HepG2 (cell line): ENCODE results near the gene DNAL4. TPM values are rescaled to one million over a fixed set of nuclear protein-coding genes. Genes with fewer than 3 reads are reported as not detected.
A peak's percentile ranks its signal among the peaks of the same experiment; 100 is the strongest.

Source experiments
- ATAC-seq: fragments of 200-7000 bp; cut with Tn5 transposase; 3 replicates; pipeline ENCODE4 v1.9.1; 2020; ENCODE audit warnings: mild to moderate bottlenecking, moderate library complexity
- Bru-seq: library from RNA; stranded (reverse); fragments of 400-500 nt; gene quantifications from one replicate; lab custom pipeline; 2021; lab: Mats Ljungman, UMichigan
- BruChase-seq, 2 experiments: library from RNA; stranded (reverse); fragments of 400-500 nt; gene quantifications; one replicate each; lab custom pipeline; 2021; lab: Mats Ljungman, UMichigan
- BruUV-seq: library from RNA; stranded (reverse); fragments of 400-500 nt; replicated peaks from 2 replicates; lab custom pipeline; 2021; lab: Mats Ljungman, UMichigan
- CTCF ChIA-PET: fragments of 300-600 bp; formaldehyde crosslinking; extraction: SDS; loops from one replicate; lab custom pipeline; 2021; ENCODE audit warnings: low total read pairs, inconsistent platforms, low intra/inter-chr PET ratio; lab: Yijun Ruan, JAX
- POLR2A ChIA-PET: fragments of 350-600 bp; sonication (Branson Sonifier 250); formaldehyde crosslinking; loops from one replicate; lab custom pipeline; 2020; ENCODE audit warnings: antibody characterized with exemption, inconsistent platforms; lab: Yijun Ruan, JAX
- DNase-seq: peaks from one replicate; pipeline ENCODE4 v3.0.0-alpha.2; 2015; ENCODE audit warnings: low spot score
- FAIRE-seq: peaks from 3 replicates; lab custom pipeline; 2011; peaks lifted over from hg19 to GRCh38; lab: Jason Lieb, UNC
- H2AFZ ChIP-seq: one replicate; pipeline ENCODE4 v1.6.1; 2011; ENCODE audit warnings: low read length, inconsistent platforms
- H3K27ac ChIP-seq: fragments of 300-600 bp; 3 replicates; pipeline ENCODE4 v1.8.0; 2011; ENCODE audit warnings: mixed run types, mild to moderate bottlenecking, mixed read lengths, low read length, inconsistent platforms; ENCODE audit not compliant: insufficient read depth; ENCODE audit errors: extremely low read length
- H3K27me3 ChIP-seq, 2 experiments: fragments of 200-600 bp in 1 of 2; 2 replicates in 1 of 2; 3 replicates in 1 of 2; pipeline versions ENCODE4 v1.6.0 to v1.8.0; 2011; ENCODE audit warnings: low read length in 2 of 2, mild to moderate bottlenecking in 2 of 2, moderate library complexity in 2 of 2, inconsistent platforms in 1 of 2; ENCODE audit not compliant: insufficient read depth in 2 of 2, control insufficient read depth in 1 of 2
- H3K36me3 ChIP-seq, 2 experiments: fragments of 200-600 bp in 1 of 2; replicated peaks in 1 of 2; 2 replicates in 1 of 2; 3 replicates in 1 of 2; pipeline versions ENCODE4 v1.5.1 to v1.8.0; 2011; ENCODE audit warnings: low read length in 2 of 2, inconsistent platforms in 1 of 2; ENCODE audit not compliant: insufficient read depth in 2 of 2, control insufficient read depth in 1 of 2
- H3K4me1 ChIP-seq: 2 replicates; pipeline ENCODE4 v1.5.1; 2012; ENCODE audit warnings: low read length, inconsistent platforms; ENCODE audit not compliant: insufficient read depth
- H3K4me2 ChIP-seq: 2 replicates; pipeline ENCODE4 v1.6.0; 2011; ENCODE audit warnings: low read depth, low read length, inconsistent platforms
- H3K4me3 ChIP-seq, 3 experiments: fragments of 200-600 bp in 1 of 3; sonication (generic), shearing (Covaris generic) in 1 of 3; replicated peaks in 1 of 3; 2 replicates each; pipeline ENCODE4 v1.5.1; 2011 to 2016; ENCODE audit warnings: low read length in 3 of 3, inconsistent platforms in 2 of 3, low read depth in 2 of 3, mild to moderate bottlenecking in 2 of 3, control low read depth in 1 of 3, mixed read lengths in 1 of 3; ENCODE audit not compliant: insufficient read depth in 1 of 3
- H3K79me2 ChIP-seq: one replicate; pipeline ENCODE4 v1.6.1; 2011; ENCODE audit warnings: low read length, inconsistent platforms; ENCODE audit not compliant: insufficient read depth
- H3K9ac ChIP-seq: 2 replicates; pipeline ENCODE4 v1.6.0; 2011; ENCODE audit warnings: mild to moderate bottlenecking, low read depth, low read length, inconsistent platforms; ENCODE audit not compliant: insufficient read depth
- H3K9me3 ChIP-seq: 2 replicates; pipeline ENCODE4 v1.5.1; 2012; ENCODE audit warnings: mild to moderate bottlenecking, low read length
- H4K20me1 ChIP-seq: 2 replicates; pipeline ENCODE4 v1.6.0; 2011; ENCODE audit warnings: inconsistent platforms, mild to moderate bottlenecking, low read length, moderate library complexity; ENCODE audit not compliant: insufficient read depth
- FOXK1 ChIP-seq: sonication (generic); formaldehyde crosslinking; IDR thresholded peaks from 2 replicates; pipeline ENCODE4 v1.4.0; 2020; ENCODE audit warnings: low read depth, missing genetic modification reagents, borderline replicate concordance
- HNF4G ChIP-seq, 2 experiments: sonication (generic) in 1 of 2; formaldehyde crosslinking in 1 of 2; IDR thresholded peaks; 2 replicates each; pipeline versions ENCODE4 v1.4.0 to v1.6.1; 2011 to 2020; ENCODE audit warnings: borderline replicate concordance in 2 of 2, low read depth in 2 of 2, mild to moderate bottlenecking in 2 of 2, low read length in 1 of 2, missing genetic modification reagents in 1 of 2, moderate library complexity in 1 of 2
- KAT7 ChIP-seq: IDR thresholded peaks from 2 replicates; pipeline ENCODE4 v1.6.1; 2018; ENCODE audit warnings: borderline replicate concordance, missing compliant biosample characterization
- MED13 ChIP-seq: sonication (generic); formaldehyde crosslinking; IDR thresholded peaks from 2 replicates; pipeline ENCODE4 v1.5.0; 2020; ENCODE audit warnings: missing genetic modification reagents
- MXD3 ChIP-seq: IDR thresholded peaks from 2 replicates; pipeline ENCODE4 v1.6.1; 2016; ENCODE audit warnings: mild to moderate bottlenecking, missing biosample characterization, missing genetic modification reagents
- NR2C2 ChIP-seq: sonication (generic); formaldehyde crosslinking; IDR thresholded peaks from 2 replicates; pipeline ENCODE4 v1.4.0; 2020; ENCODE audit warnings: missing genetic modification reagents, mild to moderate bottlenecking, moderate library complexity, borderline replicate concordance
- POLR2G ChIP-seq: fragments of 200-400 bp; formaldehyde crosslinking; IDR thresholded peaks from 2 replicates; pipeline ENCODE4 v1.6.1; 2018; ENCODE audit warnings: mild to moderate bottlenecking, low read depth, low read length, moderate library complexity
- ZBED4 ChIP-seq: sonication (generic); formaldehyde crosslinking; IDR thresholded peaks from 2 replicates; pipeline ENCODE4 v1.4.0; 2020; ENCODE audit warnings: missing genetic modification reagents, borderline replicate concordance
- ZC3H13 ChIP-seq: sonication (generic); formaldehyde crosslinking; IDR thresholded peaks from 2 replicates; pipeline ENCODE4 v1.8.1; 2023; ENCODE audit warnings: mild to moderate bottlenecking, missing genetic modification reagents, moderate library complexity
- ZNF589 ChIP-seq: sonication (generic); formaldehyde crosslinking; conservative IDR thresholded peaks from 2 replicates; pipeline ENCODE4 v1.8.0; 2022; ENCODE audit warnings: mild to moderate bottlenecking, moderate library complexity, missing genetic modification reagents
- ZNF597 ChIP-seq: sonication (generic); formaldehyde crosslinking; IDR thresholded peaks from 2 replicates; pipeline ENCODE4 v1.5.0; 2020; ENCODE audit warnings: missing genetic modification reagents
- WGBS: methylation state at CpG from one replicate; pipeline ENCODE4 v1.1.6; 2017; ENCODE audit warnings: low lambda C conversion rate; 5-methylcytosine and 5-hydroxymethylcytosine counted together
- in situ Hi-C: cut with HindIII; loops from 2 replicates; pipeline ENCODE4 v1.10.0; 2017; ENCODE audit warnings: low pct_unique_long_range_greater_than_20kb; ENCODE audit not compliant: extremely low pct_ligation_motif_present
- intact Hi-C: fragments of 100-400 bp; cut with micrococcal nuclease; formaldehyde crosslinking; loops from one replicate; pipeline ENCODE4 v1.10.0; 2022; ENCODE audit not compliant: unreplicated experiment
- long read RNA-seq, 2 experiments: library from RNA in 1 of 2; library from polyadenylated mRNA in 1 of 2; stranded (forward) in 1 of 2; unstranded in 1 of 2; transcript quantifications; one replicate each; pipeline ENCODE4 v2.0.0, GENCODE V29; 2019 to 2022
- polyA minus RNA-seq, 3 experiments: library from RNA; depleted of rRNA, polyadenylated mRNA; stranded (reverse); fragments of >200 nt; gene quantifications; 2 replicates each; pipeline ENCODE4 v1.2.3, GENCODE V29; 2011; ENCODE audit warnings: low replicate concordance in 1 of 3
- polyA plus RNA-seq, 8 experiments: library from polyadenylated mRNA; depleted of rRNA in 3 of 8; stranded (reverse) in 7 of 8; unstranded in 1 of 8; fragments of >200 nt; fragmentation: Illumina TruSeq in 4 of 8; extraction: Trizol in 4 of 8; gene quantifications; 2 replicates each; pipeline versions ENCODE4 v1.2.1 to v1.2.3, GENCODE V29; 2011 to 2016; ENCODE audit warnings: low read depth in 4 of 8, missing spikeins in 1 of 8, mixed read lengths in 1 of 8; ENCODE audit not compliant: insufficient read depth in 1 of 8
- total RNA-seq, 5 experiments: library from RNA; depleted of rRNA; stranded (reverse); fragments of >200 nt; fragmentation: Illumina TruSeq; extraction: Trizol; gene quantifications; 2 replicates each; pipeline ENCODE4 v1.2.3, GENCODE V29; 2016; ENCODE audit warnings: low read depth in 1 of 5

Gene DNAL4
- total RNA-seq (2016; rRNA removed; fragmentation: Illumina TruSeq; extraction: Trizol) (8.0 and 8.8 TPM in 2 replicates), polyA plus RNA-seq (2011; rRNA removed) (9.0 and 10.7 TPM in 2 replicates), polyA minus RNA-seq (2011; rRNA and poly(A)+ RNA removed; ENCODE audit: low replicate concordance) (6.9 and 10.7 TPM in 2 replicates), Bru-seq, nascent RNA (percentile 44 among the genes with signal in this experiment), BruChase-seq, experiment 1, labeled RNA remaining after a 6-hour chase (percentile 73 among the genes with signal in this experiment), BruChase-seq, experiment 2, labeled RNA remaining after a 2-hour chase (percentile 63 among the genes with signal in this experiment)
- 8.4 and 10.6 TPM in 2 replicates for total RNA-seq (2016; cell fraction: cytosol; rRNA removed; fragmentation: Illumina TruSeq; extraction: Trizol; ENCODE audit: low read depth)
- total RNA-seq (2016; cell fraction: insoluble cytoplasmic fraction; rRNA removed; fragmentation: Illumina TruSeq; extraction: Trizol): 7.8 and 8.3 TPM in 2 replicates
- total RNA-seq (2016; cell fraction: membrane; rRNA removed; fragmentation: Illumina TruSeq; extraction: Trizol): 15.9 and 18.1 TPM in 2 replicates
- total RNA-seq (2016; cell fraction: nucleus; rRNA removed; fragmentation: Illumina TruSeq; extraction: Trizol): 3.2 and 3.8 TPM in 2 replicates
- 11.6 and 14.0 TPM in 2 replicates for polyA plus RNA-seq (2011; cell fraction: cytosol; rRNA removed)
- polyA plus RNA-seq (2011; cell fraction: nucleus; rRNA removed): 6.6 and 8.0 TPM in 2 replicates
- polyA plus RNA-seq (2012): 4.6 and 5.9 TPM in 2 replicates
- polyA plus RNA-seq (2016; cell fraction: cytosol; fragmentation: Illumina TruSeq; extraction: Trizol; ENCODE audit: low read depth): 10.5 and 11.9 TPM in 2 replicates
- 7.7 and 9.2 TPM in 2 replicates for polyA plus RNA-seq (2016; cell fraction: insoluble cytoplasmic fraction; fragmentation: Illumina TruSeq; extraction: Trizol; ENCODE audit: low read depth)
- 13.7 and 14.4 TPM in 2 replicates for polyA plus RNA-seq (2016; cell fraction: membrane; fragmentation: Illumina TruSeq; extraction: Trizol; ENCODE audit: low read depth)
- 5.5 and 8.1 TPM in 2 replicates for polyA plus RNA-seq (2016; cell fraction: nucleus; fragmentation: Illumina TruSeq; extraction: Trizol; ENCODE audit: insufficient read depth, low read depth)
- polyA minus RNA-seq (2011; cell fraction: cytosol; rRNA and poly(A)+ RNA removed): 1.5 and 2.4 TPM in 2 replicates
- polyA minus RNA-seq (2011; cell fraction: nucleus; rRNA and poly(A)+ RNA removed): 1.0 and 1.5 TPM in 2 replicates
- long read RNA-seq, experiment 1, partial matches to known transcripts: 0 of 5 reads
- long read RNA-seq, experiment 1, other reads (novel, unspliced or antisense): 1 of 5 reads
- long read RNA-seq, experiment 2, transcript DNAL4-201 (4 exons, 1,504 nt): major isoform, 16 of 21 reads
- long read RNA-seq, experiment 2, partial matches to known transcripts: 4 of 21 reads
- long read RNA-seq, experiment 2, other reads (novel, unspliced or antisense): 1 of 21 reads

- H3K27ac ChIP-seq: peak within 1 kb of the TSS; percentile 39
- peak; percentile 94 for FAIRE-seq
- H3K4me3 ChIP-seq: peak within 1 kb of the TSS; percentile 78 to 95 (median 83)
- H3K27me3 ChIP-seq: peaks cover 0 to 4% of the 10 kb centered on the region in 2 experiments; a peak in 2 of 5 replicates
- BruUV-seq: no TSS peak
- peaks cover 29% of the 10 kb centered on the region for H3K4me1 ChIP-seq
- POLR2A ChIA-PET: no interaction called here
- no peaks in the 10 kb centered on the region for H3K36me3 ChIP-seq
- CTCF ChIA-PET: no interaction called here
- WGBS: under 1% methylated on average over 29 of the region's 47 CpGs
- peak within 1 kb of the TSS; percentile 92 for H2AFZ ChIP-seq
- intact Hi-C loops: no loop called here
- in situ Hi-C loops: no loop called here
- no peaks in the 10 kb centered on the region for H3K9me3 ChIP-seq
- DNase-seq: peak; percentile 96
- peak within 1 kb of the TSS; percentile 77 for H3K9ac ChIP-seq
- H3K4me2 ChIP-seq: peak within 1 kb of the TSS; percentile 85
- H3K79me2 ChIP-seq: no peaks in the 10 kb centered on the region
- peak; percentile 97 for ATAC-seq
- H4K20me1 ChIP-seq: no peaks in the 10 kb centered on the region
- TF ChIP-seq KAT7 (no peak), FOXK1 (CRISPR knock-in tag) (peak; percentile 70; the same call in 1 of the 2 replicates), ZNF597 (no peak), HNF4G (IDR thresholded peaks at IDR 0.05; ENCODE audit: borderline replicate concordance, low read depth, low read length) (no peak), HNF4G (CRISPR knock-in tag; IDR thresholded peaks at IDR 0.05; ENCODE audit: borderline replicate concordance, low read depth) (no peak), POLR2G (peak; percentile 48; the same call in 1 of the 2 replicates), MED13 (CRISPR knock-in tag) (no peak), NR2C2 (no peak), MXD3 (CRISPR knock-in tag) (no peak), ZNF589 (CRISPR knock-in tag) (no peak), ZBED4 (CRISPR knock-in tag) (no peak), ZC3H13 (CRISPR knock-in tag) (no peak)
These were observed at the start of gene DNAL4 for GRCh38 chr22:38793721-38794466. DNAL4 (minus strand) TSS chr22:38794143; CDS start chr22:38782731, 11,412 bp downstream.
